Loucy (cell line): ENCODE measurements around the gene SRC.

Experiments used
- H2AFZ ChIP-seq: fragments of 200-600 bp; sonication (generic); 2 replicates; pipeline ENCODE4 v1.6.0; 2016; ENCODE audit warnings: antibody characterized with exemption, mild to moderate bottlenecking, low read length, moderate library complexity
- H3F3A ChIP-seq: fragments of 200-600 bp; 2 replicates; pipeline ENCODE4 v1.6.0; 2016; ENCODE audit warnings: antibody characterized with exemption, low read depth, mild to moderate bottlenecking
- H3K27me3 ChIP-seq: fragments of 200-600 bp; sonication (generic); 2 replicates; pipeline ENCODE4 v1.6.1; 2014; ENCODE audit warnings: low read length, mild to moderate bottlenecking; ENCODE audit not compliant: insufficient read depth, poor library complexity, severe bottlenecking
- H3K36me3 ChIP-seq: fragments of 200-600 bp; sonication (generic); 2 replicates; pipeline ENCODE4 v1.6.1; 2016; ENCODE audit warnings: low read length; ENCODE audit not compliant: insufficient read depth
- H3K4me1 ChIP-seq: fragments of 200-600 bp; sonication (generic); 2 replicates; pipeline ENCODE4 v1.5.1; 2014; ENCODE audit warnings: low read length, mild to moderate bottlenecking; ENCODE audit not compliant: insufficient read depth, poor library complexity, severe bottlenecking
- H3K4me2 ChIP-seq: fragments of 200-600 bp; sonication (generic); 2 replicates; pipeline ENCODE4 v1.6.0; 2014; ENCODE audit warnings: antibody characterized with exemption, low read length, low read depth, mild to moderate bottlenecking; ENCODE audit not compliant: poor library complexity, severe bottlenecking
- H3K4me3 ChIP-seq: fragments of 200-600 bp; sonication (generic); 2 replicates; pipeline ENCODE4 v1.5.1; 2014; ENCODE audit warnings: low read length, mild to moderate bottlenecking, mixed read lengths; ENCODE audit not compliant: poor library complexity, severe bottlenecking
- H3K79me2 ChIP-seq: fragments of 200-600 bp; sonication (generic); 2 replicates; pipeline ENCODE4 v1.6.1; 2014; ENCODE audit warnings: low read length; ENCODE audit not compliant: insufficient read depth
- H3K9ac ChIP-seq: fragments of 200-600 bp; sonication (generic); 2 replicates; pipeline ENCODE4 v1.6.0; 2014; ENCODE audit warnings: mild to moderate bottlenecking, low read depth, low read length, moderate library complexity; ENCODE audit not compliant: poor library complexity, severe bottlenecking
- H3K9me2 ChIP-seq: fragments of 200-600 bp; sonication (generic); replicated peaks from 2 replicates; pipeline ENCODE4 v1.6.1; 2016; ENCODE audit warnings: low read depth, low read length, mixed read lengths
- H3K9me3 ChIP-seq: fragments of 200-600 bp; sonication (generic); 2 replicates; pipeline ENCODE4 v1.6.1; 2014; ENCODE audit warnings: mild to moderate bottlenecking, antibody characterized with exemption, low read length, low read depth; ENCODE audit not compliant: insufficient read depth
- H4K20me1 ChIP-seq: fragments of 200-600 bp; sonication (generic); 2 replicates; pipeline ENCODE4 v1.6.0; 2014; ENCODE audit warnings: antibody characterized with exemption, low read length, mild to moderate bottlenecking; ENCODE audit not compliant: insufficient read depth, poor library complexity, severe bottlenecking
- EZH2phosphoT487 ChIP-seq: fragments of 200-600 bp; IDR thresholded peaks from 2 replicates; pipeline ENCODE4 v1.6.1; 2018; ENCODE audit warnings: antibody characterized with exemption, mild to moderate bottlenecking, moderate library complexity, borderline replicate concordance
- TF ChIP-seq, protein P1 (sequence below): fragments of 200-600 bp; sonication (generic); conservative IDR thresholded peaks from 2 replicates; pipeline ENCODE4 v1.5.1; 2014; ENCODE audit warnings: mild to moderate bottlenecking, antibody characterized with exemption, low read length

Gene SRC

DNA sequence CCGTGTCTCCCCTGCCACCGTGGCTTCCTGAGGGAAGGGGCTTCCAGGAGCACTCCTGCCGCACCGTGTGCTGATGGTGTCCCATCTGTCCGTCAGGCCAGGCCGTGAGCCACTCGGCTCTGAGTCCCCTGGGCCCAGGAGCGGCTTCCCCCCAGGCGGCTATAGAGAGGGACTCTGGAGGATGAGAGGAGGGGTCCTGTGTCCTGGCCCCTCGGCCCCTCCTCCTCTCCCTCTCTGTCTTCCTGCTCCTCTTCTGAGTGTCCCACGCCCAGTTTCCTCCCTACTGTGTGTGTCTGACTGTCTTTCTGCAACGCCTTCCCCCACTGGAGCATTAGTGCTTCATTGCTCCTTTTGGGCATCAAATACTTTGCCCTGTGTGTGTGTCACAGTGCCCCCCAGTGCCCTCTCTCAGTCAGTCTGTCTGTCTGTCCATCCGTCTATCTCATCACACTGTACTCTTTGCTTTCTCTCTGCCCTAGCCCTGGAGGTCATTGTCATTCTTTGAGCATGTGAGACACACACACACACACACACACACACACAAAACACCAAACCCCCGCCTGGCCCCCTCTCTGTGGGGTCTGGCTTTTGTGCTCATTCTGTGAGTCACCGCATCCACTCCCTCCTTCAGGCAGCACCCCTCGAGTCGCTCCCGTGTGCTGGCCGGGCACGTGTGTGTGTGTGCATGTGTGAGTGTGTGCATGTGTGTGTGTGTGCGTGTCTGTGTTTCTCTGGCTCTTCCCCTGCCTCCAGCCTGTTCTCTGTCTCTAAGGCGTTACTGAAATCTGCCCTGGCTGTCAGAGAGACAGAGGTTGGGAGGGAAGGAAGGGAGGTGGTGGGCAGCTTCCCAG lies 71.9 kb downstream of the SRC start:
- H3K9me2 ChIP-seq: no peaks in the 10 kb centered on the region
- H3K4me1 ChIP-seq: peaks cover 4% of the 10 kb centered on the region
- no peaks in the 10 kb centered on the region for H3K27me3 ChIP-seq
- H3K9me3 ChIP-seq: no peaks in the 10 kb centered on the region
- H2AFZ ChIP-seq: no peak overlapping the region
- H4K20me1 ChIP-seq: no peaks in the 10 kb centered on the region
- H3K36me3 ChIP-seq: no peaks in the 10 kb centered on the region
- H3K4me3 ChIP-seq: no peak overlapping the region
- no peak overlapping the region for H3K4me2 ChIP-seq
- no peak overlapping the region for H3K9ac ChIP-seq
- no peaks in the 10 kb centered on the region for H3F3A ChIP-seq
- no peak for TF ChIP-seq EZH2phosphoT487
- TF ChIP-seq, protein P1, sequence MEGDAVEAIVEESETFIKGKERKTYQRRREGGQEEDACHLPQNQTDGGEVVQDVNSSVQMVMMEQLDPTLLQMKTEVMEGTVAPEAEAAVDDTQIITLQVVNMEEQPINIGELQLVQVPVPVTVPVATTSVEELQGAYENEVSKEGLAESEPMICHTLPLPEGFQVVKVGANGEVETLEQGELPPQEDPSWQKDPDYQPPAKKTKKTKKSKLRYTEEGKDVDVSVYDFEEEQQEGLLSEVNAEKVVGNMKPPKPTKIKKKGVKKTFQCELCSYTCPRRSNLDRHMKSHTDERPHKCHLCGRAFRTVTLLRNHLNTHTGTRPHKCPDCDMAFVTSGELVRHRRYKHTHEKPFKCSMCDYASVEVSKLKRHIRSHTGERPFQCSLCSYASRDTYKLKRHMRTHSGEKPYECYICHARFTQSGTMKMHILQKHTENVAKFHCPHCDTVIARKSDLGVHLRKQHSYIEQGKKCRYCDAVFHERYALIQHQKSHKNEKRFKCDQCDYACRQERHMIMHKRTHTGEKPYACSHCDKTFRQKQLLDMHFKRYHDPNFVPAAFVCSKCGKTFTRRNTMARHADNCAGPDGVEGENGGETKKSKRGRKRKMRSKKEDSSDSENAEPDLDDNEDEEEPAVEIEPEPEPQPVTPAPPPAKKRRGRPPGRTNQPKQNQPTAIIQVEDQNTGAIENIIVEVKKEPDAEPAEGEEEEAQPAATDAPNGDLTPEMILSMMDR: 0 out of 2 replicates have a peak, but pooled peaks have one; percentile 13
- H3K79me2 ChIP-seq: no peaks in the 10 kb centered on the region

GRCh38 chr20:37418591-37419109 lies 72.7 kb downstream of the SRC start:
- H3K9me2 ChIP-seq: no peaks in the 10 kb centered on the region
- H3K27me3 ChIP-seq: no peaks in the 10 kb centered on the region
- no peaks in the 10 kb centered on the region for H3K79me2 ChIP-seq
- TF ChIP-seq, protein P1: no peak
- TF ChIP-seq EZH2phosphoT487: no peak
- H3F3A ChIP-seq: no peaks in the 10 kb centered on the region
- H3K4me1 ChIP-seq: no peaks in the 10 kb centered on the region
- no peak overlapping the region for H3K4me2 ChIP-seq
- H4K20me1 ChIP-seq: no peaks in the 10 kb centered on the region
- no peaks in the 10 kb centered on the region for H3K9me3 ChIP-seq
- H3K9ac ChIP-seq: no peak overlapping the region
- H3K36me3 ChIP-seq: no peaks in the 10 kb centered on the region
- H3K4me3 ChIP-seq: no peak overlapping the region
- H2AFZ ChIP-seq: no peak overlapping the region

DNA sequence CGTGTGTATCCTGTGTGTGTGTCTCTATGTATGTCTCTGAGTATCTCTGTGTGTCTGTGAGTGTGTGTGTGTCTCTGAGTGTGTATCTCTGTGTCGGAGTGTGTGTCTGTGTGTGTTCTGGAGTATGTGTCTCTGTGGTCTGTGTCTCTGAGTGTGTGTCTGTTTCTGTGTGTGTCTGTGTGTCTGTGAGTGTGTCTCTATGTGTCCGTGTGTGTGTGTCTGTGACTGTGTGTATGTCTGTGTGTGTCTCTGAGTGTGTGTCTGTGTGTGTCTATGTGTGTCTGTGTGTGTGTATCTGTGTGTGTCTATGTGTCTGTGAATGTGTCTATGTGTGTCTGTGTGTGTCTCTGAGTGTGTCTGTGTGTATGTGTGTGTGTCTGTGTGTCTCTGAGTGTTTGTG lies 73.4 kb downstream of the SRC start:
- H3K36me3 ChIP-seq: no peaks in the 10 kb centered on the region
- H3K27me3 ChIP-seq: no peaks in the 10 kb centered on the region
- H2AFZ ChIP-seq: no peak overlapping the region
- no peaks in the 10 kb centered on the region for H4K20me1 ChIP-seq
- H3K4me3 ChIP-seq: no peak overlapping the region
- H3K9me2 ChIP-seq: no peaks in the 10 kb centered on the region
- no peaks in the 10 kb centered on the region for H3K79me2 ChIP-seq
- no peaks in the 10 kb centered on the region for H3K9me3 ChIP-seq
- no peak overlapping the region for H3K9ac ChIP-seq
- no peak overlapping the region for H3K4me2 ChIP-seq
- no peaks in the 10 kb centered on the region for H3F3A ChIP-seq
- TF ChIP-seq EZH2phosphoT487: no peak
- TF ChIP-seq, protein P1: no peak
- H3K4me1 ChIP-seq: no peaks in the 10 kb centered on the region
